Smooth muscle cell of the brain vasculature (primary cell): ENCODE results near the gene CNTNAP2.
A peak's percentile ranks its signal among the peaks of the same experiment; 100 is the strongest.
"Not testable (repeated sequence)": the region's sequence is repeated elsewhere in the genome, so short reads cannot be mapped to it uniquely, and the experiment has no call there.

Experiments used
- DNase-seq: peaks from one replicate; pipeline ENCODE4 v3.0.0-alpha.2; 2012; ENCODE audit warnings: low read depth, low spot score

Gene CNTNAP2

GRCh38 chr7:147639751-147640150, 1523.2 kb downstream of the CNTNAP2 start:
- DNase-seq, result no peak

- no peak for DNase-seq
Observed at GRCh38 chr7:147640821-147641220, 1524.2 kb downstream of the CNTNAP2 start.

- DNase-seq, result no peak
Observed at GRCh38 chr7:147646568-147646967, 1530.0 kb downstream of the CNTNAP2 start.

- no peak for DNase-seq
Observed at GRCh38 chr7:147650991-147651390, 1534.4 kb downstream of the CNTNAP2 start.

- no peak for DNase-seq
Observed at GRCh38 chr7:147651601-147652000, 1535.0 kb downstream of the CNTNAP2 start.

- DNase-seq, result no peak
Observed at GRCh38 chr7:147653456-147653855, 1536.9 kb downstream of the CNTNAP2 start.

- no peak for DNase-seq
Observed at GRCh38 chr7:147658392-147658967, 1541.9 kb downstream of the CNTNAP2 start.

GRCh38 chr7:147659036-147659995, 1542.7 kb downstream of the CNTNAP2 start:
- DNase-seq, result no peak

GRCh38 chr7:147664541-147664940, 1547.9 kb downstream of the CNTNAP2 start:
- no peak for DNase-seq

GRCh38 chr7:147670759-147671158, 1554.2 kb downstream of the CNTNAP2 start:
- no peak for DNase-seq

GRCh38 chr7:147674705-147675104, 1558.1 kb downstream of the CNTNAP2 start:
- no peak for DNase-seq

- DNase-seq, result no peak
Observed at GRCh38 chr7:147678943-147679342, 1562.3 kb downstream of the CNTNAP2 start.

- no peak for DNase-seq
Observed at GRCh38 chr7:147681530-147681929, 1564.9 kb downstream of the CNTNAP2 start.

- peak; percentile 70 for DNase-seq
Observed at GRCh38 chr7:147700702-147701101, 1584.1 kb downstream of the CNTNAP2 start.

- DNase-seq, result no peak
Observed at GRCh38 chr7:147707926-147708325, 1591.3 kb downstream of the CNTNAP2 start.

- DNase-seq, result no peak
Observed at GRCh38 chr7:147708871-147709270, 1592.3 kb downstream of the CNTNAP2 start.

- DNase-seq, result no peak
Observed at GRCh38 chr7:147711447-147711846, 1594.8 kb downstream of the CNTNAP2 start.

- no peak for DNase-seq
Observed at GRCh38 chr7:147721962-147722830, 1605.6 kb downstream of the CNTNAP2 start.

- no peak for DNase-seq
Observed at GRCh38 chr7:147723536-147723935, 1606.9 kb downstream of the CNTNAP2 start.

- DNase-seq, result no peak
Observed at GRCh38 chr7:147731311-147731710, 1614.7 kb downstream of the CNTNAP2 start.

GRCh38 chr7:147737559-147738214, 1621.1 kb downstream of the CNTNAP2 start:
- not testable (repeated sequence) for DNase-seq
